ENCODE data around the gene UBE2J2. TPM values are rescaled to one million over a fixed set of nuclear protein-coding genes. Genes with fewer than 3 reads are reported as not detected.
A peak's percentile ranks its signal among the peaks of the same experiment; 100 is the strongest.

The UBE2J2 gene
- total and polyA plus RNA-seq, 2 of the 13 experiments (the other 11 are each of a cell fraction or from before 2014, with no cell fraction given) = 25.4 to 29.4 TPM

DNA sequence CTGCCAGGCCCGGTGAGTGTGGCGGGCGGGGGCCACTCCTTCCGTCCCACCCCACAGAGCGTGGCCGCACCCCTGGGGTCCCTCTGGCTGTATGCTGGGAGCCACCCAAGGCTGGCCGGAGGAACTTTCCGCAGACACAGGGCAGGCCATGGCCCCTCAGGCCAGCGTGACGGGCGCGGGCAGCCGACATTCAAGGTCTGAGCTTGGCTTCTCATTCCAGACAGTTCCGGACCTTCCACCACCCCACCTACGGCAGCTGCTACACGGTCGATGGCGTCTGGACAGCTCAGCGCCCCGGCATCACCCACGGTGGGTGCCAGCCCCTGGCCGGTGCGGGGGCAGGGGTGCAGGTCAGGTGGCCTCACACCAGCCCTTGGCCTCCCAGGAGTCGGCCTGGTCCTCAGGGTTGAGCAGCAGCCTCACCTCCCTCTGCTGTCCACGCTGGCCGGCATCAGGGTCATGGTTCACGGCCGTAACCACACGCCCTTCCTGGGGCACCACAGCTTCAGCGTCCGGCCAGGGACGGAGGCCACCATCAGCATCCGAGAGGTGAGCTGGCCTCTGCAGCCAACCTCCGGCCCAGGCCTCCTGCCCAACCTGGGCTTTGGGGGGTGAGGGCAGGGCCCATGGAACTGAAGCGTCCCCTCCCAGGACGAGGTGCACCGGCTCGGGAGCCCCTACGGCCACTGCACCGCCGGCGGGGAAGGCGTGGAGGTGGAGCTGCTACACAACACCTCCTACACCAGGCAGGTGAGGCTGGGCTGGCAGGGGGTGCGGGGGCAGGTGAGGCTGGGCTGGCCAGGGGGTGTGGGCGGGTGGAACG, 13.8 kb upstream of the UBE2J2 start (continued):
- no peak for TF ChIP-seq ZNF704 (CRISPR knock-in tag; IDR thresholded peaks at IDR 0.05; ENCODE audit: borderline replicate concordance)
- no peak for TF ChIP-seq JUN (CRISPR knock-in tag; IDR thresholded peaks at IDR 0.05)
- TF ChIP-seq MAFF (IDR thresholded peaks at IDR 0.05; ENCODE audit: low read depth, low read length) = no peak
- TF ChIP-seq ZKSCAN1 (IDR thresholded peaks at IDR 0.05; ENCODE audit: low read length) = no peak
- no peak for TF ChIP-seq PRPF4 (IDR thresholded peaks at IDR 0.05; ENCODE audit: low read depth, low read length, poor library complexity, severe bottlenecking)
- TF ChIP-seq RAD51 (IDR thresholded peaks at IDR 0.05; ENCODE audit: borderline replicate concordance) = no peak
- no peak for TF ChIP-seq ZNF839 (CRISPR knock-in tag; IDR thresholded peaks at IDR 0.05; ENCODE audit: borderline replicate concordance)
- TF ChIP-seq THAP11 (CRISPR knock-in tag; IDR thresholded peaks at IDR 0.05) = peak; percentile 40; the same call in 1 of the 2 replicates
- TF ChIP-seq, protein P1, sequence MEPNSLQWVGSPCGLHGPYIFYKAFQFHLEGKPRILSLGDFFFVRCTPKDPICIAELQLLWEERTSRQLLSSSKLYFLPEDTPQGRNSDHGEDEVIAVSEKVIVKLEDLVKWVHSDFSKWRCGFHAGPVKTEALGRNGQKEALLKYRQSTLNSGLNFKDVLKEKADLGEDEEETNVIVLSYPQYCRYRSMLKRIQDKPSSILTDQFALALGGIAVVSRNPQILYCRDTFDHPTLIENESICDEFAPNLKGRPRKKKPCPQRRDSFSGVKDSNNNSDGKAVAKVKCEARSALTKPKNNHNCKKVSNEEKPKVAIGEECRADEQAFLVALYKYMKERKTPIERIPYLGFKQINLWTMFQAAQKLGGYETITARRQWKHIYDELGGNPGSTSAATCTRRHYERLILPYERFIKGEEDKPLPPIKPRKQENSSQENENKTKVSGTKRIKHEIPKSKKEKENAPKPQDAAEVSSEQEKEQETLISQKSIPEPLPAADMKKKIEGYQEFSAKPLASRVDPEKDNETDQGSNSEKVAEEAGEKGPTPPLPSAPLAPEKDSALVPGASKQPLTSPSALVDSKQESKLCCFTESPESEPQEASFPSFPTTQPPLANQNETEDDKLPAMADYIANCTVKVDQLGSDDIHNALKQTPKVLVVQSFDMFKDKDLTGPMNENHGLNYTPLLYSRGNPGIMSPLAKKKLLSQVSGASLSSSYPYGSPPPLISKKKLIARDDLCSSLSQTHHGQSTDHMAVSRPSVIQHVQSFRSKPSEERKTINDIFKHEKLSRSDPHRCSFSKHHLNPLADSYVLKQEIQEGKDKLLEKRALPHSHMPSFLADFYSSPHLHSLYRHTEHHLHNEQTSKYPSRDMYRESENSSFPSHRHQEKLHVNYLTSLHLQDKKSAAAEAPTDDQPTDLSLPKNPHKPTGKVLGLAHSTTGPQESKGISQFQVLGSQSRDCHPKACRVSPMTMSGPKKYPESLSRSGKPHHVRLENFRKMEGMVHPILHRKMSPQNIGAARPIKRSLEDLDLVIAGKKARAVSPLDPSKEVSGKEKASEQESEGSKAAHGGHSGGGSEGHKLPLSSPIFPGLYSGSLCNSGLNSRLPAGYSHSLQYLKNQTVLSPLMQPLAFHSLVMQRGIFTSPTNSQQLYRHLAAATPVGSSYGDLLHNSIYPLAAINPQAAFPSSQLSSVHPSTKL (CRISPR knock-in tag; IDR thresholded peaks at IDR 0.05) = no peak
- no peak for TF ChIP-seq HIVEP1 (CRISPR knock-in tag; IDR thresholded peaks at IDR 0.05)
- TF ChIP-seq KAT2B (IDR thresholded peaks at IDR 0.05; ENCODE audit: borderline replicate concordance, low read depth, low read length) = no peak
- TF ChIP-seq ZNF660 (CRISPR knock-in tag; IDR thresholded peaks at IDR 0.05; ENCODE audit: borderline replicate concordance, low read depth) = no peak
- 0 out of 2 replicates have a peak, but pooled peaks have one; percentile 45 for TF ChIP-seq CAMTA2 (CRISPR knock-in tag; IDR thresholded peaks at IDR 0.05; ENCODE audit: borderline replicate concordance)
- no peak for TF ChIP-seq ZNF224 (CRISPR knock-in tag; IDR thresholded peaks at IDR 0.05)
- TF ChIP-seq, protein P2, sequence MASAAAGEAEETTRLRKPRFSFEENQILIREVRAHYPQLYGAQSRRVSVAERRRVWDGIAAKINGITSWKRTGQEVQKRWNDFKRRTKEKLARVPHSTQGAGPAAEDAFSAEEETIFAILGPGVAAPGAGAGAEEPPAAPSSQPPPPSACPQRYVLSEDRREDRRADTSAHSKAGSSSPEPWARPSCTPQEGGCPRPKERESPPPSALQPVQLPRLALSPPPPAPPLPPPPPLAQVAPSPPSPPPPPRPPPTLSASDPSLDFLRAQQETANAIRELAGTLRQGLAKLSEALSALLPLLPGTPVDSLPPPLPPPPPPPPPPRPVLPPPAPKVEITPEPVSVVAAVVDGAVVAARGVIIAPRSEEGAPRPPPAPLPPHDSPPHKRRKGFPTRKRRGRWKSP (CRISPR knock-in tag; IDR thresholded peaks at IDR 0.05) = no peak
- no peak for TF ChIP-seq ZNF678 (CRISPR knock-in tag; IDR thresholded peaks at IDR 0.05)
- no peak for TF ChIP-seq DR1 (CRISPR knock-in tag; IDR thresholded peaks at IDR 0.05)
- TF ChIP-seq ZNF34 (CRISPR knock-in tag; IDR thresholded peaks at IDR 0.05; ENCODE audit: borderline replicate concordance) = no peak
- TF ChIP-seq RBAK (CRISPR knock-in tag; IDR thresholded peaks at IDR 0.05) = no peak
- no peak for TF ChIP-seq RAD21 (CRISPR knock-in tag; IDR thresholded peaks at IDR 0.05)
- TF ChIP-seq KDM6A (CRISPR knock-in tag; IDR thresholded peaks at IDR 0.05; ENCODE audit: low read depth) = 0 out of 2 replicates have a peak, but pooled peaks have one; percentile 29
- no peak for TF ChIP-seq ZBTB7A (CRISPR knock-in tag; IDR thresholded peaks at IDR 0.05)
- TF ChIP-seq ZSCAN9 (CRISPR knock-in tag; IDR thresholded peaks at IDR 0.05; ENCODE audit: borderline replicate concordance) = no peak
- TF ChIP-seq ZNF225 (CRISPR knock-in tag; IDR thresholded peaks at IDR 0.05) = no peak
- TF ChIP-seq HOXA9 (CRISPR knock-in tag; IDR thresholded peaks at IDR 0.05; ENCODE audit: borderline replicate concordance) = no peak
- TF ChIP-seq KDM3A (CRISPR knock-in tag; IDR thresholded peaks at IDR 0.05; ENCODE audit: low read depth) = peak; percentile 62; the same call in 1 of the 2 replicates

All from HepG2 (cell line).